Cerebellar nuclear complex (tissue), 1 donor: ENCODE measurements around the gene ZBTB11.
"Not testable (repeated sequence)": the region's sequence is repeated elsewhere in the genome, so short reads cannot be mapped to it uniquely, and the experiment has no call there.

ENCODE experiments used
- DNase-seq, 2 experiments: peaks; one replicate each; lab custom pipeline; 2025; lab: John Stamatoyannopoulos, UW

ZBTB11 gene

GRCh38 chr3:101676765-101677435, at the start of gene ZBTB11:
TSS of gene ZBTB11 (minus strand) at chr3:101677132. CDS start at chr3:101676914, 218 bp downstream.
- DNase-seq, result no peak

GRCh38 chr3:101725890-101726275, 49.0 kb upstream of the ZBTB11 start:
- DNase-seq, result no peak

GRCh38 chr3:101725194-101725889, 48.4 kb upstream of the ZBTB11 start:
- DNase-seq, result no peak

GRCh38 chr3:101724329-101725193, 47.6 kb upstream of the ZBTB11 start, which contains the start of gene CEP97:
TSS of gene CEP97 (plus strand) at chr3:101724614. CDS start at chr3:101724677, 63 bp downstream.
- DNase-seq, result peak; percentile 26 to 85

- DNase-seq, result no peak
These were observed 45.7 kb upstream of the ZBTB11 start for GRCh38 chr3:101722394-101723173.

GRCh38 chr3:101720851-101721840, 44.2 kb upstream of the ZBTB11 start:
- no peak for DNase-seq

GRCh38 chr3:101719604-101720185, 42.8 kb upstream of the ZBTB11 start:
- no peak for DNase-seq

- DNase-seq, result no peak
These were observed 41.5 kb upstream of the ZBTB11 start for GRCh38 chr3:101718455-101718854.

GRCh38 chr3:101709126-101709525, 32.2 kb upstream of the ZBTB11 start:
- no peak for DNase-seq

GRCh38 chr3:101704639-101705038, 27.7 kb upstream of the ZBTB11 start:
- DNase-seq, result not testable (repeated sequence)

GRCh38 chr3:101703169-101703568, 26.2 kb upstream of the ZBTB11 start:
- no peak for DNase-seq

GRCh38 chr3:101702726-101703125, 25.8 kb upstream of the ZBTB11 start:
- no peak for DNase-seq

GRCh38 chr3:101701696-101702634, 25.0 kb upstream of the ZBTB11 start:
- no peak for DNase-seq

- no peak for DNase-seq
These were observed 18.9 kb upstream of the ZBTB11 start for GRCh38 chr3:101695779-101696372.

- not testable (repeated sequence) for DNase-seq
These were observed 17.9 kb upstream of the ZBTB11 start for GRCh38 chr3:101694836-101695235.

- DNase-seq, result not testable (repeated sequence)
These were observed 16.6 kb upstream of the ZBTB11 start for GRCh38 chr3:101693540-101693939.

- not testable (repeated sequence) for DNase-seq
These were observed 15.0 kb upstream of the ZBTB11 start for GRCh38 chr3:101691685-101692671.
